ENCODE measurements around the gene OSBPL3. TPM values are rescaled to one million over a fixed set of nuclear protein-coding genes. Genes with fewer than 3 reads are reported as not detected.

The OSBPL3 gene
- polyA plus RNA-seq, 1 donor from 2014 or later, result 0.26 TPM

GRCh38 chr7:24836084-24836483 lies 143.9 kb downstream of the OSBPL3 start:
- Histone ChIP-seq H4K20me1 (ENCODE audit: insufficient read depth) (no peaks in the 10 kb centered on the region), H3K9me2 (ENCODE audit: insufficient read depth, low read length) (no peaks in the 10 kb centered on the region), H3K27ac (ENCODE audit: low read length) (no peak overlapping the region), H3K4me3 (ENCODE audit: low read length) (no peak overlapping the region), H3K36me3 (ENCODE audit: insufficient read depth, low read length) (no peaks in the 10 kb centered on the region), H3K4me2 (ENCODE audit: low read length) (no peak overlapping the region), H3K27me3 (ENCODE audit: insufficient read depth, low read depth, low read length) (no peaks in the 10 kb centered on the region), H2AFZ (ENCODE audit: low read depth, low read length) (no peak overlapping the region), H3K79me2 (replicated peaks; ENCODE audit: insufficient read depth, low read length) (no peaks in the 10 kb centered on the region), H3K9ac (ENCODE audit: low read length) (no peak overlapping the region), H3F3A (ENCODE audit: insufficient read depth, low read length, poor library complexity, severe bottlenecking) (no peaks in the 10 kb centered on the region), H3K9me3 (ENCODE audit: low read length) (no peaks in the 10 kb centered on the region)
- no peak for TF ChIP-seq EP300 (conservative IDR thresholded peaks at IDR 0.05; ENCODE audit: poor library complexity, severe bottlenecking)
- no peak for TF ChIP-seq RAD21 (conservative IDR thresholded peaks at IDR 0.05)
- no peak for TF ChIP-seq REST (IDR thresholded peaks at IDR 0.05; ENCODE audit: borderline replicate concordance)
- TF ChIP-seq POLR2AphosphoS5 (IDR thresholded peaks at IDR 0.05), result no peak
- no peak for TF ChIP-seq SMC3 (conservative IDR thresholded peaks at IDR 0.05; ENCODE audit: poor library complexity)
- no peak for TF ChIP-seq CTCF (IDR thresholded peaks at IDR 0.05; ENCODE audit: poor library complexity, severe bottlenecking)
- TF ChIP-seq EZH2 (IDR thresholded peaks at IDR 0.05; ENCODE audit: borderline replicate concordance, insufficient read depth, low read length, poor library complexity, severe bottlenecking), result no peak
- no peak for TF ChIP-seq TAF1 (IDR thresholded peaks at IDR 0.05; ENCODE audit: low read depth)

GRCh38 chr7:24835643-24836042 lies 144.3 kb downstream of the OSBPL3 start:
- Histone ChIP-seq H3K79me2 (replicated peaks; ENCODE audit: insufficient read depth, low read length) (no peaks in the 10 kb centered on the region), H3K36me3 (ENCODE audit: insufficient read depth, low read length) (no peaks in the 10 kb centered on the region), H4K20me1 (ENCODE audit: insufficient read depth) (no peaks in the 10 kb centered on the region), H3F3A (ENCODE audit: insufficient read depth, low read length, poor library complexity, severe bottlenecking) (no peaks in the 10 kb centered on the region), H3K27me3 (ENCODE audit: insufficient read depth, low read depth, low read length) (no peaks in the 10 kb centered on the region), H3K27ac (ENCODE audit: low read length) (no peak overlapping the region), H3K4me3 (ENCODE audit: low read length) (no peak overlapping the region), H3K9me2 (ENCODE audit: insufficient read depth, low read length) (no peaks in the 10 kb centered on the region), H3K9ac (ENCODE audit: low read length) (no peak overlapping the region), H3K9me3 (ENCODE audit: low read length) (no peaks in the 10 kb centered on the region), H3K4me2 (ENCODE audit: low read length) (no peak overlapping the region), H2AFZ (ENCODE audit: low read depth, low read length) (no peak overlapping the region)
- TF ChIP-seq TAF1 (IDR thresholded peaks at IDR 0.05; ENCODE audit: low read depth) (no peak), RAD21 (conservative IDR thresholded peaks at IDR 0.05) (no peak), MXI1 (conservative IDR thresholded peaks at IDR 0.05; ENCODE audit: poor library complexity, severe bottlenecking) (no peak), CTCF (IDR thresholded peaks at IDR 0.05; ENCODE audit: poor library complexity, severe bottlenecking) (no peak), EP300 (conservative IDR thresholded peaks at IDR 0.05; ENCODE audit: poor library complexity, severe bottlenecking) (no peak), POLR2AphosphoS5 (IDR thresholded peaks at IDR 0.05) (no peak), SMC3 (conservative IDR thresholded peaks at IDR 0.05; ENCODE audit: poor library complexity) (no peak), EZH2 (IDR thresholded peaks at IDR 0.05; ENCODE audit: borderline replicate concordance, insufficient read depth, low read length, poor library complexity, severe bottlenecking) (no peak), REST (IDR thresholded peaks at IDR 0.05; ENCODE audit: borderline replicate concordance) (no peak)

Measured in neural cell (in vitro differentiated cells).